ENCODE measurements around the gene OR10G6. TPM values are rescaled to one million over a fixed set of nuclear protein-coding genes. Genes with fewer than 3 reads are reported as not detected.

The OR10G6 gene
- total and polyA plus RNA-seq, 2 of the 8 experiments (the other 6 are each of a cell fraction or from before 2014, with no cell fraction given), result not detected

DNA sequence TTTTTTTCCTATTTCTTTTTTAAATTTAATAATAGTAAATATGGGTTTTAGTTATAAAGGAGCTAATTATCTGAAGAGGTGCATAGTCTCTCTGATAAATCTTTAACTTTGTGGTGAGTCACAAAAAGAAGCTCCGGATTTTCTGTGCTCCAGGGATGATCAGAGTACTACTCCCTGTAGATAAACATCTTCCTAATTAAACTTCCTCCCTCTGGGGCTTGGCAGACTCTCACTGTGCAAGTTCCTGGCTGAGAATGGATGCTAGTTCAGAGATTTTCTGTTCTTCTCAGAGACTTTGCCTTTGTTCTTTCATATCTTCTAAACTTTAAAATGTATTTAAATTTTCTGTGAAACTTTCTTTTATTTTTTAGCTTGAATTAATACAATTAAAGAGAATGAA, 46.3 kb upstream of the OR10G6 start, which contains the start of gene OR10G7:
OR10G7 (minus strand) TSS at position 72 of the 400 bp plus-strand sequence. CDS start 2,324 bp downstream, outside the sequence.
- no peaks in the 10 kb centered on the region for H3K27me3 ChIP-seq (replicated peaks in 1 of 4; ENCODE audit: control insufficient read depth in 3 of 4, extremely low read depth in 1 of 4, insufficient read depth in 3 of 4, low read length in 3 of 4)
- no peak for FAIRE-seq

More for the DNA sequence above, 46.3 kb upstream of the OR10G6 start, which contains the start of gene OR10G7:
- no peak within 1 kb of the TSS for H2BK15ac ChIP-seq (ENCODE audit: low read length)
- no peak within 1 kb of the TSS for H3K9ac ChIP-seq (replicated peaks in 1 of 4; ENCODE audit: extremely low read depth in 1 of 4, low read depth in 3 of 4, low read length in 3 of 4)
- POLR2A ChIA-PET (ENCODE audit: partially characterized antibody), result interaction anchor here (0.6 kb wide), 1 partner anchor 769 kb away, joined by 3 read pairs; no protein-coding TSS in a partner anchor
- TF ChIP-seq KDM5A (IDR thresholded peaks at IDR 0.05; ENCODE audit: low read length) (no peak), RNF2 (IDR thresholded peaks at IDR 0.05; ENCODE audit: borderline replicate concordance, low read depth, low read length, missing control alignments, poor library complexity, severe bottlenecking) (no peak)
- no peak within 1 kb of the TSS for H3K18ac ChIP-seq (ENCODE audit: extremely low read depth, low read length)
- no peaks in the 10 kb centered on the region for H4K20me1 ChIP-seq (replicated peaks in 1 of 2; ENCODE audit: control insufficient read depth in 1 of 2, insufficient read depth in 2 of 2, low read length in 2 of 2)
- 76% methylated on average over 1 of the region's 1 CpG; no CpG with 5 or more reads in 1 of the 2 experiments for WGBS, 2 experiments (ENCODE audit: extremely low coverage in 1 of 2, insufficient coverage in 1 of 2, insufficient read length in 1 of 2, insufficient replicate concordance in 2 of 2, low coverage in 1 of 2, low lambda C conversion rate in 2 of 2, missing lambda C conversion rate in 1 of 2)
- H2AK5ac ChIP-seq (ENCODE audit: low read depth, low read length), result no peak within 1 kb of the TSS
- no peak within 1 kb of the TSS for H4K5ac ChIP-seq (ENCODE audit: insufficient read length, low read depth, low read length)
- H3K36me3 ChIP-seq (ENCODE audit: control insufficient read depth in 2 of 4, insufficient read depth in 4 of 4, low read length in 3 of 4), result no peaks in the 10 kb centered on the region
- no peak within 1 kb of the TSS for H3K14ac ChIP-seq (ENCODE audit: insufficient read length)
- no peak within 1 kb of the TSS for H2BK12ac ChIP-seq (ENCODE audit: low read depth, low read length)
- no peak within 1 kb of the TSS for H3K56ac ChIP-seq (replicated peaks; ENCODE audit: insufficient read length, low read depth, low read length)
- H2AFZ ChIP-seq (ENCODE audit: low read length), result no peak within 1 kb of the TSS
- no peak within 1 kb of the TSS for H3K4me3 ChIP-seq (ENCODE audit: extremely low read depth in 1 of 4, insufficient read depth in 2 of 4, low read depth in 3 of 4, low read length in 4 of 4)
- H3K79me2 ChIP-seq (ENCODE audit: control insufficient read depth in 1 of 2, insufficient read depth in 2 of 2, low read length in 2 of 2), result no peaks in the 10 kb centered on the region
- H3K9me3 ChIP-seq (ENCODE audit: insufficient read depth in 2 of 2, low read depth in 1 of 2, low read length in 1 of 2), result no peaks in the 10 kb centered on the region
- H3K4me2 ChIP-seq (ENCODE audit: insufficient read depth in 1 of 2, low read depth in 2 of 2, low read length in 2 of 2), result no peak within 1 kb of the TSS
- DNase-seq (ENCODE audit: low read depth in 1 of 2, low spot score in 2 of 2), result no peak
- no peak within 1 kb of the TSS for H2BK20ac ChIP-seq (ENCODE audit: low read length)
- no peak within 1 kb of the TSS for H3K4ac ChIP-seq (replicated peaks; ENCODE audit: insufficient read length, low read depth, low read length)
- CTCF ChIA-PET (ENCODE audit: partially characterized antibody), result no interaction called here
- H3K4me1 ChIP-seq (replicated peaks in 1 of 4; ENCODE audit: control insufficient read depth in 3 of 4, insufficient read depth in 4 of 4, low read length in 3 of 4), result peaks cover 0 to 3% (median 0%) of the 10 kb centered on the region in 4 experiments; a peak in 1 of 7 replicates
- no peak within 1 kb of the TSS for H4K91ac ChIP-seq (replicated peaks; ENCODE audit: insufficient read length, low read length)
- no peak within 1 kb of the TSS for H3K27ac ChIP-seq (ENCODE audit: low read depth, low read length)
- H3K79me1 ChIP-seq (ENCODE audit: low read depth, low read length), result no peaks in the 10 kb centered on the region
- no peak within 1 kb of the TSS for H3K23ac ChIP-seq (ENCODE audit: insufficient read length)
- no peak within 1 kb of the TSS for H2BK5ac ChIP-seq (ENCODE audit: low read depth, low read length)
- H2BK120ac ChIP-seq (replicated peaks; ENCODE audit: low read depth, low read length), result no peak within 1 kb of the TSS
- no peak within 1 kb of the TSS for H4K8ac ChIP-seq (ENCODE audit: extremely low read depth, insufficient read depth, low read length)
- no peaks in the 10 kb centered on the region for H3K23me2 ChIP-seq (ENCODE audit: low read depth, low read length)
